Lung (tissue), 12 donors: ENCODE data around the gene OLA1. TPM values are rescaled to one million over a fixed set of nuclear protein-coding genes. Genes with fewer than 3 reads are reported as not detected.

Experiments used
- ATAC-seq: fragments of 200-7000 bp; cut with Tn5 transposase; one replicate; pipeline ENCODE4 v1.9.1; 2020; ENCODE audit warnings: moderate number of reproducible peaks; ENCODE audit not compliant: insufficient read depth, low FRiP score
- DNase-seq, 3 donors: peaks; one replicate each; pipeline ENCODE4 v3.0.0-alpha.2; 2013 to 2017
- H3K27ac ChIP-seq, 2 donors: one replicate each; pipeline ENCODE4 v1.5.1; 2013; ENCODE audit warnings: mild to moderate bottlenecking in 2 of 2, moderate library complexity in 2 of 2, control low read depth in 1 of 2, inconsistent platforms in 1 of 2, low read depth in 1 of 2, low read length in 1 of 2
- H3K27me3 ChIP-seq, 3 donors: one replicate each; pipeline ENCODE4 v1.5.1; 2013; ENCODE audit warnings: low read length in 2 of 3; ENCODE audit not compliant: control insufficient read depth in 3 of 3, insufficient read depth in 3 of 3
- H3K36me3 ChIP-seq, 4 donors: one replicate each; pipeline ENCODE4 v1.5.1; 2013; ENCODE audit warnings: low read length in 4 of 4, mild to moderate bottlenecking in 1 of 4, moderate library complexity in 1 of 4; ENCODE audit not compliant: control insufficient read depth in 4 of 4, insufficient read depth in 4 of 4
- H3K4me1 ChIP-seq, 5 donors: one replicate each; pipeline ENCODE4 v1.5.1; 2013; ENCODE audit warnings: low read length in 5 of 5, mild to moderate bottlenecking in 2 of 5, moderate library complexity in 1 of 5; ENCODE audit not compliant: control insufficient read depth in 5 of 5, insufficient read depth in 5 of 5
- H3K4me3 ChIP-seq: one replicate; pipeline ENCODE4 v1.5.1; 2013; ENCODE audit warnings: mild to moderate bottlenecking, control low read depth, moderate library complexity
- H3K9ac ChIP-seq, 2 donors: one replicate each; pipeline ENCODE4 v1.5.1; 2013; ENCODE audit warnings: low read length in 2 of 2, control low read depth in 1 of 2; ENCODE audit not compliant: insufficient read depth in 1 of 2
- H3K9me3 ChIP-seq, 4 donors: one replicate each; pipeline ENCODE4 v1.5.1; 2013; ENCODE audit warnings: low read length in 3 of 4, mild to moderate bottlenecking in 1 of 4, moderate library complexity in 1 of 4; ENCODE audit not compliant: control insufficient read depth in 4 of 4, insufficient read depth in 3 of 4
- CTCF ChIP-seq: IDR thresholded peaks from 2 replicates; pipeline ENCODE4 v1.5.1; 2012; ENCODE audit warnings: mild to moderate bottlenecking; ENCODE audit errors: control extremely low read depth, extremely low read depth
- WGBS, 2 donors: extraction: QIAGEN DNeasy Blood & Tissue Kit; methylation state at CpG; one replicate each; pipeline ENCODE4 v1.1.7; 2013; 5-methylcytosine and 5-hydroxymethylcytosine counted together
- polyA plus RNA-seq, 2 donors: library from polyadenylated mRNA; stranded (reverse); fragments of 200-250 nt; gene quantifications; one replicate each; pipeline ENCODE4 v1.2.1, GENCODE V29; 2013
- total RNA-seq, 2 donors: library from RNA; depleted of rRNA in 1 of 2; stranded (reverse); fragments of >200 nt in 1 of 2; gene quantifications; one replicate each; pipeline ENCODE4 v1.2.1, GENCODE V29; 2014 to 2021
- donor health status: control.
- donor health status: control.
- donor health status: Bipolar disorder and iron deficiency.
- donor health status: healthy.
- donor health status: DM: yes; HTN: yes; CAD: no.

The OLA1 gene
- total and polyA plus RNA-seq, 4 donors, result 49.8 to 71.4 (median 53.4) TPM

- no peak for DNase-seq
- no peak overlapping the region for H3K27ac ChIP-seq
- no peaks in the 10 kb centered on the region for H3K36me3 ChIP-seq
- no peaks in the 10 kb centered on the region for H3K27me3 ChIP-seq
- TF ChIP-seq CTCF, result no peak
- no peaks in the 10 kb centered on the region for H3K9me3 ChIP-seq
- ATAC-seq, result no peak
- H3K4me3 ChIP-seq, result no peak overlapping the region
- H3K4me1 ChIP-seq, result no peaks in the 10 kb centered on the region
- no peak overlapping the region for H3K9ac ChIP-seq
- WGBS, 2 donors, result 45 to 74% methylated on average over 2 of the region's 2 CpGs
Measured at GRCh38 chr2:174210862-174211261, 37.5 kb downstream of the OLA1 start.

GRCh38 chr2:174209325-174209724, 39.0 kb downstream of the OLA1 start:
- Histone ChIP-seq H3K4me3 (no peak overlapping the region), H3K9me3 (no peaks in the 10 kb centered on the region), H3K36me3 (no peaks in the 10 kb centered on the region), H3K9ac (no peak overlapping the region), H3K4me1 (no peaks in the 10 kb centered on the region), H3K27ac (no peak overlapping the region), H3K27me3 (no peaks in the 10 kb centered on the region)
- ATAC-seq, result no peak
- TF ChIP-seq CTCF, result no peak
- 81 to 82% methylated on average over 2 of the region's 2 CpGs for WGBS, 2 donors
- DNase-seq, result no peak

DNA sequence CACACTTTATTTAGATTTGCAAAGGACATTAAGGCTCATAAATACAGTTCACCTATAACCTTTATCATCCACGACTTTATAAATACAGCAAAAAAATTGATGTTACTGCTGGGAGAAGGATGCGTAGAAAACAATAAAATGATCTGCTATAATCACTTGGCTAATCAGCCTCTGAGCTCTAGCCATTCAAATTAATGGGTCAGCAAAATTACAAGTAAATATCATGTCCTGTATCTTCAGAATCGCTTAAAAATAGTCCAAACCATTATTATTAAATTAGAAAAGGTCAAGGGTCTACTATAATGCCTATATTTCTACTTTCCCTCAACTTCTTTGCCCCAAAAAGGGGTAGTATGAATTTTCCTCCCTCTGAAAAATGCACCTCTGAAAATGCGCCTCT, 40.3 kb downstream of the OLA1 start:
- Histone ChIP-seq H3K4me3 (no peak overlapping the region), H3K27me3 (no peaks in the 10 kb centered on the region), H3K9me3 (no peaks in the 10 kb centered on the region), H3K27ac (no peak overlapping the region), H3K36me3 (no peaks in the 10 kb centered on the region), H3K4me1 (no peaks in the 10 kb centered on the region), H3K9ac (no peak overlapping the region)
- ATAC-seq (no peak), DNase-seq (no peak)
- TF ChIP-seq CTCF, result no peak
- 69 to 95% methylated on average over 4 of the region's 4 CpGs for WGBS, 2 donors

DNA sequence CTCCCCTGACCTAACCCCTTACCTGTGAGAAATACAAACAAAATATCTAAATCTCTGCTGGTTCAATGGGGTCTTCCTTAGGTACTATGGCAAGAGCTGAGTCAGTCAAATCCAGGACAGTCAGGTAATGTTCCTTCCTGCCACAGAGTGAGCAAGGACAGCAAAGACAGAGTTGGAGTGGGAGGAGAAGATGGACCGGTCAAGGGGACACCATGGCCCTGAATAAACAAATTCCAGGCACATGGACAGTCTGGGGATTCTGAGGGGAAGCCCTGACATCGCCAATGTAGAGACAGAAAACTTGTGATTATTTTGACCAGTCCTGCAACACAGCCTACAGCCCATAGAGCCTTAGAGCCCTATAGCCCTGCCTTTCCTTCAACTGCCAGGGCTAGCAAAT, 42.8 kb downstream of the OLA1 start:
- Histone ChIP-seq H3K36me3 (no peaks in the 10 kb centered on the region), H3K4me1 (no peaks in the 10 kb centered on the region), H3K27ac (no peak overlapping the region), H3K27me3 (no peaks in the 10 kb centered on the region), H3K9ac (no peak overlapping the region), H3K4me3 (no peak overlapping the region), H3K9me3 (no peaks in the 10 kb centered on the region)
- no peak for DNase-seq
- ATAC-seq, result no peak
- WGBS, 2 donors, result 93 to 99% methylated on average over 2 of the region's 2 CpGs
- TF ChIP-seq CTCF, result no peak
